ENCODE measurements around the gene S100Z.
"Not testable (repeated sequence)": the region's sequence is repeated elsewhere in the genome, so short reads cannot be mapped to it uniquely, and the experiment has no call there.

The S100Z gene

GRCh38 chr5:76874088-76874581 lies 24.3 kb downstream of the S100Z start:
- no peak for DNase-seq (ENCODE audit: low read depth)

GRCh38 chr5:76888733-76889300 lies 39.0 kb downstream of the S100Z start:
- no peak for DNase-seq (ENCODE audit: low read depth)

GRCh38 chr5:76893294-76893693 lies 43.5 kb downstream of the S100Z start:
- no peak for DNase-seq (ENCODE audit: low read depth)

GRCh38 chr5:76896196-76896595 lies 46.4 kb downstream of the S100Z start:
- no peak for DNase-seq (ENCODE audit: low read depth)

- no peak for DNase-seq (ENCODE audit: low read depth)
Observed at GRCh38 chr5:76901522-76901921, 51.7 kb downstream of the S100Z start.

GRCh38 chr5:76908166-76908565 lies 58.4 kb downstream of the S100Z start:
- no peak for DNase-seq (ENCODE audit: low read depth)

GRCh38 chr5:76910344-76910933 lies 60.6 kb downstream of the S100Z start:
- not testable (repeated sequence) for DNase-seq (ENCODE audit: low read depth)

- not testable (repeated sequence) for DNase-seq (ENCODE audit: low read depth)
Observed at GRCh38 chr5:76914671-76915070, 64.9 kb downstream of the S100Z start.

GRCh38 chr5:76918539-76918938 lies 68.7 kb downstream of the S100Z start:
- no peak for DNase-seq (ENCODE audit: low read depth)

GRCh38 chr5:76920491-76920890 lies 70.7 kb downstream of the S100Z start:
- DNase-seq (ENCODE audit: low read depth) = no peak

GRCh38 chr5:76926329-76927105 lies 76.7 kb downstream of the S100Z start:
- no peak for DNase-seq (ENCODE audit: low read depth)

GRCh38 chr5:76927961-76928360 lies 78.1 kb downstream of the S100Z start:
- DNase-seq (ENCODE audit: low read depth) = no peak

GRCh38 chr5:76930083-76930482 lies 80.3 kb downstream of the S100Z start:
- no peak for DNase-seq (ENCODE audit: low read depth)

- no peak for DNase-seq (ENCODE audit: low read depth)
Observed at GRCh38 chr5:76938177-76938576, 88.4 kb downstream of the S100Z start.

- no peak for DNase-seq (ENCODE audit: low read depth)
Observed at GRCh38 chr5:76941000-76941399, 91.2 kb downstream of the S100Z start.

GRCh38 chr5:76941442-76941841 lies 91.6 kb downstream of the S100Z start:
- DNase-seq (ENCODE audit: low read depth) = no peak

GRCh38 chr5:76942581-76942980 lies 92.8 kb downstream of the S100Z start:
- DNase-seq (ENCODE audit: low read depth) = peak; percentile 31

GRCh38 chr5:76943006-76943405 lies 93.2 kb downstream of the S100Z start:
- DNase-seq (ENCODE audit: low read depth) = no peak

- no peak for DNase-seq (ENCODE audit: low read depth)
Observed at GRCh38 chr5:76944638-76945037, 94.8 kb downstream of the S100Z start.

- DNase-seq (ENCODE audit: low read depth) = not testable (repeated sequence)
Observed at GRCh38 chr5:76945238-76945637, 95.4 kb downstream of the S100Z start.

- DNase-seq (ENCODE audit: low read depth) = no peak
Observed at GRCh38 chr5:76946090-76946489, 96.3 kb downstream of the S100Z start.

- no peak for DNase-seq (ENCODE audit: low read depth)
Observed at GRCh38 chr5:76947082-76947503, 97.3 kb downstream of the S100Z start.

Measured in fibroblast of the conjunctiva (primary cell).